ACC112 (cell line): ENCODE data around the gene SLC25A51.
A peak's percentile ranks its signal among the peaks of the same experiment; 100 is the strongest.
"Not testable (repeated sequence)": the region's sequence is repeated elsewhere in the genome, so short reads cannot be mapped to it uniquely, and the experiment has no call there.

Experiments
- H2AFZ ChIP-seq: fragments of 200-600 bp; sonication (generic); one replicate; pipeline ENCODE4 v1.6.0; 2017; ENCODE audit warnings: antibody characterized with exemption, low read length; ENCODE audit not compliant: unreplicated experiment
- H3K27ac ChIP-seq: fragments of 200-600 bp; sonication (generic); 2 replicates; pipeline ENCODE4 v1.5.1; 2014; ENCODE audit warnings: low read depth, mild to moderate bottlenecking, antibody characterized with exemption, low read length, moderate library complexity
- H3K27me3 ChIP-seq: fragments of 200-600 bp; sonication (generic); 2 replicates; pipeline ENCODE4 v1.6.1; 2014; ENCODE audit warnings: mild to moderate bottlenecking, antibody characterized with exemption, low read length, moderate library complexity, mixed read lengths; ENCODE audit not compliant: insufficient read depth
- H3K36me3 ChIP-seq: fragments of 200-600 bp; sonication (generic); 2 replicates; pipeline ENCODE4 v1.6.1; 2016; ENCODE audit warnings: mild to moderate bottlenecking, antibody characterized with exemption, low read length, moderate library complexity, mixed read lengths; ENCODE audit not compliant: insufficient read depth
- H3K4me1 ChIP-seq: fragments of 200-600 bp; sonication (generic); one replicate; pipeline ENCODE4 v1.6.1; 2016; ENCODE audit warnings: low read length, mixed read lengths; ENCODE audit not compliant: insufficient read depth, unreplicated experiment, control insufficient read depth
- H3K4me3 ChIP-seq: fragments of 200-600 bp; sonication (generic); 2 replicates; pipeline ENCODE4 v1.5.1; 2014; ENCODE audit warnings: mild to moderate bottlenecking, low read depth, low read length
- H3K79me2 ChIP-seq: fragments of 200-600 bp; sonication (generic); one replicate; pipeline ENCODE4 v1.6.0; 2016; ENCODE audit warnings: low read length; ENCODE audit not compliant: control insufficient read depth, unreplicated experiment, insufficient read depth

The SLC25A51 gene

GRCh38 chr9:37904445-37905130 lies 661 bp upstream of the SLC25A51 start:
- Histone ChIP-seq H2AFZ (peak overlapping the region; percentile 70), H3K4me1 (peaks cover 32% of the 10 kb centered on the region), H3K27ac (peak overlapping the region; percentile 80), H3K27me3 (no peaks in the 10 kb centered on the region), H3K79me2 (peaks cover 35% of the 10 kb centered on the region), H3K36me3 (no peaks in the 10 kb centered on the region), H3K4me3 (peak overlapping the region; percentile 80)

GRCh38 chr9:37902796-37903646 lies 906 bp downstream of the SLC25A51 start:
- peak overlapping the region; percentile 80 for H3K27ac ChIP-seq
- peaks cover 27% of the 10 kb centered on the region for H3K4me1 ChIP-seq
- peaks cover 3% of the 10 kb centered on the region; the same call in 1 of the 2 replicates for H3K36me3 ChIP-seq
- peak overlapping the region; percentile 80 for H3K4me3 ChIP-seq
- peaks cover 38% of the 10 kb centered on the region for H3K79me2 ChIP-seq
- H3K27me3 ChIP-seq: no peaks in the 10 kb centered on the region
- H2AFZ ChIP-seq: peak overlapping the region; percentile 2

GRCh38 chr9:37902131-37902530 lies 1.8 kb downstream of the SLC25A51 start:
- H3K27me3 ChIP-seq: no peaks in the 10 kb centered on the region
- H3K79me2 ChIP-seq: peaks cover 38% of the 10 kb centered on the region
- peak overlapping the region; percentile 80 for H3K4me3 ChIP-seq
- peak overlapping the region; percentile 80; the same call in 1 of the 2 replicates for H3K27ac ChIP-seq
- peaks cover 3% of the 10 kb centered on the region; the same call in 1 of the 2 replicates for H3K36me3 ChIP-seq
- peaks cover 31% of the 10 kb centered on the region for H3K4me1 ChIP-seq
- no peak overlapping the region for H2AFZ ChIP-seq

- no peak overlapping the region for H3K4me3 ChIP-seq
- H3K4me1 ChIP-seq: peaks cover 27% of the 10 kb centered on the region
- H3K27ac ChIP-seq: peak overlapping the region; percentile 68
- peaks cover 18% of the 10 kb centered on the region for H3K36me3 ChIP-seq
- peaks cover 44% of the 10 kb centered on the region for H3K79me2 ChIP-seq
- no peaks in the 10 kb centered on the region for H3K27me3 ChIP-seq
- H2AFZ ChIP-seq: no peak overlapping the region
These were observed 4.9 kb downstream of the SLC25A51 start for GRCh38 chr9:37899041-37899440.

- no peak overlapping the region for H2AFZ ChIP-seq
- H3K79me2 ChIP-seq: peaks cover 35% of the 10 kb centered on the region
- peak overlapping the region; percentile 9; the same call in 1 of the 2 replicates for H3K27ac ChIP-seq
- H3K4me1 ChIP-seq: peaks cover 27% of the 10 kb centered on the region
- H3K36me3 ChIP-seq: peaks cover 18% of the 10 kb centered on the region
- H3K27me3 ChIP-seq: no peaks in the 10 kb centered on the region
- no peak overlapping the region for H3K4me3 ChIP-seq
These were observed 6.3 kb downstream of the SLC25A51 start for GRCh38 chr9:37897665-37898064.

GRCh38 chr9:37892063-37892462 lies 11.9 kb downstream of the SLC25A51 start:
- H3K79me2 ChIP-seq: peaks cover 12% of the 10 kb centered on the region
- no peak overlapping the region for H3K4me3 ChIP-seq
- no peaks in the 10 kb centered on the region for H3K27me3 ChIP-seq
- no peak overlapping the region for H3K27ac ChIP-seq
- H3K36me3 ChIP-seq: peaks cover 23% of the 10 kb centered on the region
- H2AFZ ChIP-seq: no peak overlapping the region
- no peaks in the 10 kb centered on the region for H3K4me1 ChIP-seq

- H3K4me1 ChIP-seq, H3K4me3 ChIP-seq, H3K27ac ChIP-seq, H2AFZ ChIP-seq, H3K79me2 ChIP-seq, H3K27me3 ChIP-seq: not testable (repeated sequence)
- peaks cover 16% of the 10 kb centered on the region for H3K36me3 ChIP-seq
These were observed 12.9 kb downstream of the SLC25A51 start for GRCh38 chr9:37891042-37891441.

GRCh38 chr9:37889536-37889935 lies 14.4 kb downstream of the SLC25A51 start:
- no peaks in the 10 kb centered on the region for H3K27me3 ChIP-seq

GRCh38 chr9:37887977-37888583 lies 15.8 kb downstream of the SLC25A51 start:
- H3K36me3 ChIP-seq, H3K27ac ChIP-seq, H3K79me2 ChIP-seq, H2AFZ ChIP-seq, H3K4me1 ChIP-seq, H3K27me3 ChIP-seq, H3K4me3 ChIP-seq: not testable (repeated sequence)

More at GRCh38 chr9:37889536-37889935, 14.4 kb downstream of the SLC25A51 start:
- Histone ChIP-seq H3K27ac (no peak overlapping the region), H3K4me3 (no peak overlapping the region), H2AFZ (no peak overlapping the region), H3K79me2 (peaks cover 7% of the 10 kb centered on the region), H3K4me1 (no peaks in the 10 kb centered on the region), H3K36me3 (peaks cover 8% of the 10 kb centered on the region)

GRCh38 chr9:37880916-37881479 lies 22.9 kb downstream of the SLC25A51 start:
- Histone ChIP-seq H3K36me3 (peaks cover 11% of the 10 kb centered on the region; the same call in 1 of the 2 replicates), H3K4me3 (no peak overlapping the region), H3K79me2 (peaks cover 2% of the 10 kb centered on the region), H3K27ac (no peak overlapping the region), H3K4me1 (no peaks in the 10 kb centered on the region), H2AFZ (no peak overlapping the region), H3K27me3 (no peaks in the 10 kb centered on the region)
